ENCODE measurements around the gene FAM98B. TPM values are rescaled to one million over a fixed set of nuclear protein-coding genes. Genes with fewer than 3 reads are reported as not detected.
A peak's percentile ranks its signal among the peaks of the same experiment; 100 is the strongest.

The FAM98B gene
- total RNA-seq, 4 donors from 2014 or later: 5.2 to 12.2 (median 7.6) TPM

DNA sequence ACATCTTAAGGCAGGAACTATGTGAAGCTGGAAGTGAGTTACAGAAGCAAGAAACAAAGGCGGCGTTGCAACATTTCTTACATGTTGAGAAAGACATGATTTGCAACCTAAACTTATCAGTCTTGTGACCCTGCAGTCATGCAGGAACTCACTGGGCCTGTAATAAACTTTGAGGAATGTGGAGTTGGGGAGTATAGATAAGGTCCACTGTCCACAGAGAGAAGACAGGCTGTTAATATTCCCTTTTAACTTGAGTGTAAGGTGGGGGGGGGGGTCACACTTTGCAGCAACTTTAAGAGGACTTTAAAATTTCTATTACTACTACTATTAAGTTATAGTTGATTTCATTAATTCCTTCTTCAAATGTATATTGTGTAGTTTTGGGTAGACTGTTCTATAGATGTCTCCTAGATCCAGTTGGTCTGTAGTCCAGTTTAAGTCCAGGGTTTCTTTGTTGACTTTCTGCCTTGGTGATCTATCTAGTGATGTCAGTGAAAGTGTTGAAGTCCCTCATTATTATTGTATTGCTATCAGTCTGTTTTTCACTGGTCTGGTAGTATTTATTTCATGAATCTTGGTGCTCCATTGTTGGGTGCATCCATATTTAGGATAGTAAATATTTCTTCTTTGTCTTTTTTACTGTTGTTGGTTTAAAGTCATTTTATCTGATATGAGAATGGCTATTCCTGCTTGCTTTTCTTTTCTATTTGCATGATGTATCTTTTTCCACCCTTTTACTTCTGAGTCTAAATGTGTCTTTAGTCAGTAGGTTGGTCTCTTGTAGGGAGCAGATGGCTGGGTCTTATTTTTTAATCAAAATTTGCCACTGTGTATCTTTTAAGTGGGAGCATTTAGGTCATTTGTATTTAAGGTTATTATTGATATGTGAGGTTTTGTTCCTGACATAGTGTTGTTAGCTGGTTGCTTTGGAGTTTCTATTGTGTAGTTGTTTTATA lies 15.6 kb upstream of the FAM98B start:
- WGBS, 2 donors (ENCODE audit: low coverage in 1 of 2): 72 to 75% methylated on average over 2 of the region's 2 CpGs
- no peak for TF ChIP-seq CTCF (IDR thresholded peaks at IDR 0.05)
- TF ChIP-seq POLR2A (IDR thresholded peaks at IDR 0.05): no peak
- TF ChIP-seq POLR2AphosphoS5 (IDR thresholded peaks at IDR 0.05): no peak
- no peak for TF ChIP-seq EP300 (IDR thresholded peaks at IDR 0.05; ENCODE audit: low read depth)
- no peaks in the 10 kb centered on the region for H3K9me3 ChIP-seq
- in situ Hi-C loops (cut with MboI; ENCODE audit: low pct_ligation_motif_present in 1 of 4, low pct_unique_long_range_greater_than_20kb in 1 of 4, low sequenced_read_pairs in 3 of 4): loop anchor here in 1 of 4 donors (25.0 kb wide), 1 partner anchor 249 kb away; no protein-coding TSS in a partner anchor
- no peak overlapping the region for H3K4me3 ChIP-seq
- peaks cover 0 to 10% (median 2%) of the 10 kb centered on the region in 4 donors for H3K4me1 ChIP-seq
- DNase-seq: no peak
- no peak overlapping the region for H3K27ac ChIP-seq
- intact Hi-C loops (cut with DNase I; ENCODE audit: low total_unique reads): no loop called here
- H3K27me3 ChIP-seq: peaks cover 29% of the 10 kb centered on the region
- H3K36me3 ChIP-seq: no peaks in the 10 kb centered on the region

- 0 to 21% methylated on average over 1 to 9 of the region's 9 CpGs for WGBS, 2 donors (ENCODE audit: low coverage in 1 of 2)
- Histone ChIP-seq H3K27me3 (peaks cover 29% of the 10 kb centered on the region), H3K36me3 (no peaks in the 10 kb centered on the region), H3K27ac (no peak overlapping the region), H3K4me1 (peaks cover 0 to 10% (median 2%) of the 10 kb centered on the region in 4 donors), H3K4me3 (no peak overlapping the region), H3K9me3 (no peaks in the 10 kb centered on the region)
- peak; percentile 33 for DNase-seq
- intact Hi-C loops (cut with DNase I; ENCODE audit: low total_unique reads): loop anchor here (10.0 kb wide), 1 partner anchor 244 kb away; no protein-coding TSS in a partner anchor
- in situ Hi-C loops (cut with MboI; ENCODE audit: low pct_ligation_motif_present in 1 of 4, low pct_unique_long_range_greater_than_20kb in 1 of 4, low sequenced_read_pairs in 3 of 4): loop anchor here in 1 of 4 donors (25.0 kb wide), 1 partner anchor 247 kb away; no protein-coding TSS in a partner anchor
- TF ChIP-seq POLR2AphosphoS5 (IDR thresholded peaks at IDR 0.05): no peak
- TF ChIP-seq CTCF (IDR thresholded peaks at IDR 0.05): peak; percentile 91 to 96 (median 93)
- TF ChIP-seq POLR2A (IDR thresholded peaks at IDR 0.05): no peak
- no peak for TF ChIP-seq EP300 (IDR thresholded peaks at IDR 0.05; ENCODE audit: low read depth)
These were observed 13.4 kb upstream of the FAM98B start for GRCh38 chr15:38440353-38441129.

DNA sequence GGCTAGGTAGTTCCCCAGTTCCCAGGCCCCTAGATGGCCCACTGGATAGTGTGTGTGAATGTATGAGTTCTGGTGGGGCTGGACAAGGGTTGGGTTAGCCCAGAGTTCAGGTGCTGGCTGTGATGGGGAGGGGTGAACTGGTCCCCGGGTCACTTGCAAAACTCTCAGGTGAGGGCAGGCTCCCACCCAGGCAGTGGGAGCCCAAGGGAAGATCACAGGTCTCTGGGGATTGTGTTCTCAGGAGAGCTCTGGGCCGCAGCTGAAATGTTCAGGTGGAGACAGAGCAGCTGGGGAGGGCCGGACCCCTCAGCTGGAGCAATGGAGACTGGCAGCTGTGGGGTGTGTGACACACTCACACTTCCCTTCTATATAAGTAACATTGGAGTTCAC lies 12.8 kb upstream of the FAM98B start:
- intact Hi-C loops (cut with DNase I; ENCODE audit: low total_unique reads) (loop anchor here (10.0 kb wide), 1 partner anchor 244 kb away; no protein-coding TSS in a partner anchor), in situ Hi-C loops (cut with MboI; ENCODE audit: low pct_ligation_motif_present in 1 of 4, low pct_unique_long_range_greater_than_20kb in 1 of 4, low sequenced_read_pairs in 3 of 4) (loop anchor here in 1 of 4 donors (25.0 kb wide), 1 partner anchor 246 kb away; no protein-coding TSS in a partner anchor)
- TF ChIP-seq POLR2A (IDR thresholded peaks at IDR 0.05): no peak
- TF ChIP-seq EP300 (IDR thresholded peaks at IDR 0.05; ENCODE audit: low read depth): no peak
- TF ChIP-seq POLR2AphosphoS5 (IDR thresholded peaks at IDR 0.05): no peak
- TF ChIP-seq CTCF (IDR thresholded peaks at IDR 0.05): no peak
- 81% methylated on average over 3 of the region's 3 CpGs; no CpG with 5 or more reads in 1 of the 2 donors for WGBS, 2 donors (ENCODE audit: low coverage in 1 of 2)
- H3K9me3 ChIP-seq: no peaks in the 10 kb centered on the region
- H3K27me3 ChIP-seq: peaks cover 29% of the 10 kb centered on the region
- DNase-seq: no peak
- no peak overlapping the region for H3K4me3 ChIP-seq
- no peak overlapping the region for H3K27ac ChIP-seq
- peaks cover 0 to 10% (median 2%) of the 10 kb centered on the region in 4 donors for H3K4me1 ChIP-seq
- H3K36me3 ChIP-seq: no peaks in the 10 kb centered on the region
